ENCODE results near the gene SPATA31D3. TPM values are rescaled to one million over a fixed set of nuclear protein-coding genes. Genes with fewer than 3 reads are reported as not detected.

The SPATA31D3 gene
- total and polyA plus RNA-seq, 9 donors, result not detected

GRCh38 chr9:81993656-81994055, 50.4 kb downstream of the SPATA31D3 start:
- DNase-seq, result no peak
- H3K36me3 ChIP-seq, result no peaks in the 10 kb centered on the region
- intact Hi-C loops (cut with DNase I), result no loop called here
- no peaks in the 10 kb centered on the region for H3K9me3 ChIP-seq
- H3K27ac ChIP-seq, result no peak overlapping the region
- no peaks in the 10 kb centered on the region for H3K27me3 ChIP-seq
- H3K4me3 ChIP-seq, result no peak overlapping the region
- WGBS, 3 donors, result 92 to 98% (median 98%) methylated on average over 5 of the region's 5 CpGs
- H3K4me1 ChIP-seq (ENCODE audit: insufficient read depth), result no peaks in the 10 kb centered on the region
- no peak for TF ChIP-seq POLR2A (IDR thresholded peaks at IDR 0.05)
- no peak for TF ChIP-seq EP300 (IDR thresholded peaks at IDR 0.05)
- no peak for TF ChIP-seq CTCF (IDR thresholded peaks at IDR 0.05)

Other genes with a start within 250 kb of the SPATA31D3 start
- gene SPATA31D4, start 15.1 kb upstream of the SPATA31D3 start, total RNA-seq, result not detected
- not detected for gene SPATA31D4, start 15.1 kb upstream of the SPATA31D3 start, polyA plus RNA-seq
- not detected for gene SPATA31D1, start 45.3 kb downstream of the SPATA31D3 start, total RNA-seq
- gene SPATA31D1, start 45.3 kb downstream of the SPATA31D3 start, polyA plus RNA-seq, result not detected

Data from ovary (tissue), 9 donors.